ENCODE data around the gene CIRBP.

DNA sequence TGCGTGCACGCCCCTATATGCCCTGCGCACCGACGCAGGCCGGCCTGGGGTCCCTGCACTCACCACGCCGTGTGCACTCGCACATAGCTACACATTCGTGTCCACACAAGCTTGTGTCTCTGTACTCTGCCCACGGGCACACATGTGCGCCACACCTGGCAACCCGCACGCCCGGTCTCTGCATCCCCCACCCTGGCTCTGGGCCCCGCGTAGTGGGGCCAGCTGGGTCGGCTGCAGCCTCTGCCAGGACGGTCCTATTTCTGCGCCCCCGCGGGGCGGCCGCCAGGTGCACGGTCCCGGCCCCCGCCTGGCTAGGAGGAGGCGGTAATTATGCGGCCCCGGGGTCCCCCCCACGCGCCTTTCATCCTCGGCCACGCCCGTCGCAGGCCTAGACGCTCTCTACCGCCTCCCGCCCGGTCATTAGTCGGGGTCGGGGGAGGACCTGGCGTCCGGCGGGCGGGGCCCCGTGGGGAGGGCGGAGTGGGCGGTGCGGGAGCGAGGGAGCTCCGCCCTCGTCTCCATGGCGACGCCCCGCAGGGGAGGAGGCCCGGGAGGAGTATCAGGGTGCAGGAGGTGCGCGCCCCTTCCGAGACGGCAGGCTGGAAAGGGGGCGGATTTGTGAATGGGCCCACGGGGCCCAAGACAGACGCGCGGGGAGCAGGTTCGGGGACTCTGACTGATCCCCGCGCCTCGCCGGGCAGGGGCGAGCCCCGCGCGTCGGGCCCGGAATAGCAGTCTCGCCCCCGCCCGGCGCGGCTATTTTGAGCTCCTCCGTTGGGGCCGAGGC, 2.8 kb upstream of the CIRBP start:
- no peak for TF ChIP-seq TAF1 (IDR thresholded peaks at IDR 0.05; ENCODE audit: borderline replicate concordance, insufficient read depth, low read length)
- no peak; the same call in 1 of the 2 replicates for TF ChIP-seq POLR2AphosphoS5 (IDR thresholded peaks at IDR 0.05; ENCODE audit: low read depth, low read length)
- no peak for TF ChIP-seq REST (IDR thresholded peaks at IDR 0.05; ENCODE audit: insufficient read depth in 1 of 2, low read depth in 2 of 2, low read length in 2 of 2)
- TF ChIP-seq SIN3A (IDR thresholded peaks at IDR 0.05; ENCODE audit: borderline replicate concordance, insufficient read depth, low read length), result peak; percentile 87; the same call in 1 of the 2 replicates
- TF ChIP-seq FOXP2 (optimal IDR thresholded peaks at IDR 0.05; ENCODE audit: borderline replicate concordance, extremely low read depth, extremely low read length, insufficient read depth), result no peak

Measured in PFSK-1 (cell line).